IPS-18a (cell line): Measurements from ENCODE around the gene AP2A1.

Source experiments
- H3K27ac ChIP-seq: one replicate; pipeline ENCODE4 v1.5.1; 2013; ENCODE audit warnings: low read length
- H3K27me3 ChIP-seq: one replicate; pipeline ENCODE4 v1.6.1; 2013; ENCODE audit warnings: mild to moderate bottlenecking, low read length; ENCODE audit not compliant: control insufficient read depth, insufficient read depth
- H3K36me3 ChIP-seq: one replicate; pipeline ENCODE4 v1.6.1; 2013; ENCODE audit warnings: low read depth, low read length; ENCODE audit not compliant: control insufficient read depth
- H3K4me1 ChIP-seq: one replicate; pipeline ENCODE4 v1.6.1; 2013; ENCODE audit warnings: low read depth, low read length; ENCODE audit not compliant: control insufficient read depth
- H3K4me3 ChIP-seq: one replicate; pipeline ENCODE4 v1.5.1; 2013; ENCODE audit warnings: low read length
- H3K9ac ChIP-seq: one replicate; pipeline ENCODE4 v1.6.1; 2013; ENCODE audit warnings: mild to moderate bottlenecking, low read length, moderate library complexity
- H3K9me3 ChIP-seq: one replicate; pipeline ENCODE4 v1.6.1; 2013; ENCODE audit warnings: low read depth, low read length; ENCODE audit not compliant: control insufficient read depth

AP2A1 gene

GRCh38 chr19:49836176-49837008, 69.6 kb downstream of the AP2A1 start:
- Histone ChIP-seq H3K9ac (no peak overlapping the region), H3K9me3 (no peaks in the 10 kb centered on the region), H3K4me1 (no peaks in the 10 kb centered on the region), H3K4me3 (no peak overlapping the region), H3K27me3 (no peaks in the 10 kb centered on the region), H3K36me3 (peaks cover 43% of the 10 kb centered on the region), H3K27ac (no peak overlapping the region)

GRCh38 chr19:49837009-49837310, 70.2 kb downstream of the AP2A1 start:
- Histone ChIP-seq H3K27ac (no peak overlapping the region), H3K9ac (no peak overlapping the region), H3K9me3 (no peaks in the 10 kb centered on the region), H3K4me1 (no peaks in the 10 kb centered on the region), H3K4me3 (no peak overlapping the region), H3K27me3 (no peaks in the 10 kb centered on the region), H3K36me3 (peaks cover 37% of the 10 kb centered on the region)

GRCh38 chr19:49837425-49837824, 70.6 kb downstream of the AP2A1 start:
- Histone ChIP-seq H3K4me3 (no peak overlapping the region), H3K9me3 (no peaks in the 10 kb centered on the region), H3K36me3 (peaks cover 33% of the 10 kb centered on the region), H3K27me3 (no peaks in the 10 kb centered on the region), H3K4me1 (no peaks in the 10 kb centered on the region), H3K9ac (no peak overlapping the region), H3K27ac (no peak overlapping the region)

- peaks cover 23% of the 10 kb centered on the region for H3K36me3 ChIP-seq
- H3K27me3 ChIP-seq, result no peaks in the 10 kb centered on the region
- H3K4me3 ChIP-seq, result no peak overlapping the region
- H3K4me1 ChIP-seq, result no peaks in the 10 kb centered on the region
- H3K9me3 ChIP-seq, result no peaks in the 10 kb centered on the region
- H3K27ac ChIP-seq, result no peak overlapping the region
- H3K9ac ChIP-seq, result no peak overlapping the region
Measured at GRCh38 chr19:49838885-49839588, 72.2 kb downstream of the AP2A1 start.

GRCh38 chr19:49839713-49840112, 72.9 kb downstream of the AP2A1 start:
- Histone ChIP-seq H3K9ac (no peak overlapping the region), H3K36me3 (peaks cover 23% of the 10 kb centered on the region), H3K9me3 (no peaks in the 10 kb centered on the region), H3K27ac (no peak overlapping the region), H3K4me1 (no peaks in the 10 kb centered on the region), H3K4me3 (no peak overlapping the region), H3K27me3 (no peaks in the 10 kb centered on the region)

GRCh38 chr19:49840321-49840720, 73.5 kb downstream of the AP2A1 start:
- Histone ChIP-seq H3K36me3 (peaks cover 17% of the 10 kb centered on the region), H3K27me3 (no peaks in the 10 kb centered on the region), H3K9me3 (no peaks in the 10 kb centered on the region), H3K27ac (no peak overlapping the region), H3K4me1 (no peaks in the 10 kb centered on the region), H3K9ac (no peak overlapping the region), H3K4me3 (no peak overlapping the region)

- Histone ChIP-seq H3K9ac (no peak overlapping the region), H3K9me3 (no peaks in the 10 kb centered on the region), H3K4me1 (no peaks in the 10 kb centered on the region), H3K4me3 (no peak overlapping the region), H3K36me3 (peaks cover 17% of the 10 kb centered on the region), H3K27me3 (no peaks in the 10 kb centered on the region), H3K27ac (no peak overlapping the region)
Measured at GRCh38 chr19:49840736-49841249, 74.0 kb downstream of the AP2A1 start.

GRCh38 chr19:49843265-49843664, 76.5 kb downstream of the AP2A1 start:
- H3K9me3 ChIP-seq, result no peaks in the 10 kb centered on the region
- H3K4me3 ChIP-seq, result no peak overlapping the region
- no peak overlapping the region for H3K27ac ChIP-seq
- no peaks in the 10 kb centered on the region for H3K4me1 ChIP-seq
- H3K27me3 ChIP-seq, result no peaks in the 10 kb centered on the region
- no peak overlapping the region for H3K9ac ChIP-seq
- H3K36me3 ChIP-seq, result peaks cover 14% of the 10 kb centered on the region

GRCh38 chr19:49844138-49845095, 77.6 kb downstream of the AP2A1 start:
- peaks cover 5% of the 10 kb centered on the region for H3K36me3 ChIP-seq
- no peaks in the 10 kb centered on the region for H3K9me3 ChIP-seq
- no peaks in the 10 kb centered on the region for H3K27me3 ChIP-seq
- no peaks in the 10 kb centered on the region for H3K4me1 ChIP-seq
- no peak overlapping the region for H3K4me3 ChIP-seq
- H3K9ac ChIP-seq, result no peak overlapping the region
- H3K27ac ChIP-seq, result no peak overlapping the region

GRCh38 chr19:49845414-49845813, 78.6 kb downstream of the AP2A1 start:
- Histone ChIP-seq H3K4me1 (no peaks in the 10 kb centered on the region), H3K36me3 (no peaks in the 10 kb centered on the region), H3K27ac (no peak overlapping the region), H3K9ac (no peak overlapping the region), H3K27me3 (no peaks in the 10 kb centered on the region), H3K9me3 (no peaks in the 10 kb centered on the region), H3K4me3 (no peak overlapping the region)

GRCh38 chr19:49846408-49846807, 79.6 kb downstream of the AP2A1 start:
- Histone ChIP-seq H3K27ac (no peak overlapping the region), H3K4me3 (no peak overlapping the region), H3K9me3 (no peaks in the 10 kb centered on the region), H3K9ac (no peak overlapping the region), H3K27me3 (no peaks in the 10 kb centered on the region), H3K36me3 (no peaks in the 10 kb centered on the region), H3K4me1 (no peaks in the 10 kb centered on the region)
